ENCODE data around the gene FAM210A.
A peak's percentile ranks its signal among the peaks of the same experiment; 100 is the strongest.
"Not testable (repeated sequence)": the region's sequence is repeated elsewhere in the genome, so short reads cannot be mapped to it uniquely, and the experiment has no call there.

FAM210A gene

DNA sequence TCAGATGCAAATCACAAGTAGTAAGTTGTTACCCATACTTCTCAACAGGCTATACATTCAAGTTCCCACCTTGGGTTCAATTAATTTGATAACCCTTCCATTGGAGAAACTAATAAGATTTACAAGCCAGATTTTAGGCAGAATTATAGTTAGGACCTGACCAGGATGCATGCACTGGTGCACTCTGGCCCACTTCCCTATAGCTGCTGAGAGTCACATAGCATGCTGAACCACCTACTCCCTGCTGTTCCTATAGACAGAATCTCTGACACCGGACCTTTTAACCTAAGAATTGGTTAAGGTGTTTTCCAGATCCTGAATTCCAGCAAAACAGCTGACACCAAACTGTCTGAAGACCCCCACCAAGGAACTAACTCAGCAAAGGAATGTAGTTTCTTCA is 26.2 kb downstream of the FAM210A start:
- DNase-seq = no peak

DNA sequence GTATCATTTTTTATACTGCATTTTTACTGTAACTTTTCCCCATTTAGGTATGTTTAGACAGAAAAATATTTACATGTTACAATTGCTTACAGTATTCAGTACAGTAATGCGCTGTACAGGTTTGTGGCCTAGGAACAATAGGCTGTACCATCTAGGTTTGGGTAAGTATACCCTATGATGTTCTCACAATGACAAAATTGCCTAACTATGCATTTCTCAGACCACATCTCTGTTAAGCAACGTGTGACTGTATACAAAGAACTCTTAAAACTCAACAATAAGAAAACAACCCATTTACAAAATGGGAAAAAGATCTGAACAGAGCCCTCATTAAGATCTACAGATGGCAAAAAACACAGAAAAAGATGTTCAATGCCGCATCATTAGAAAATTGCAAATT is 29.4 kb downstream of the FAM210A start:
- no peak for DNase-seq

DNA sequence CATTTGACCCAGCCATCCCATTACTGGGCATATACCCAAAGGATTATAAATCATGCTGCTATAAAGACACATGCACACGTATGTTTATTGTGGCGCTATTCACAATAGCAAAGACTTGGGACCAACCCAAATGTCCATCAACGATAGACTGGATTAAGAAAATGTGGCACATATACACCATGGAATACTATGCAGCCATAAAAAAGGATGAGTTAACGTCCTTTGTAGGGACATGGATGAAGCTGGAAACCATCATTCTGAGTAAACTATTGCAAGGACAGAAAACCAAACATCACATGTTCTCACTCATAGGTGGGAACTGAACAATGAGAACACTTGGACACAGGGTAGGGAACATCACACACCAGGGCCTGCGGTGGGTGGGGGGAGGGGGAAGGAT is 31.0 kb downstream of the FAM210A start:
- not testable (repeated sequence) for DNase-seq

DNA sequence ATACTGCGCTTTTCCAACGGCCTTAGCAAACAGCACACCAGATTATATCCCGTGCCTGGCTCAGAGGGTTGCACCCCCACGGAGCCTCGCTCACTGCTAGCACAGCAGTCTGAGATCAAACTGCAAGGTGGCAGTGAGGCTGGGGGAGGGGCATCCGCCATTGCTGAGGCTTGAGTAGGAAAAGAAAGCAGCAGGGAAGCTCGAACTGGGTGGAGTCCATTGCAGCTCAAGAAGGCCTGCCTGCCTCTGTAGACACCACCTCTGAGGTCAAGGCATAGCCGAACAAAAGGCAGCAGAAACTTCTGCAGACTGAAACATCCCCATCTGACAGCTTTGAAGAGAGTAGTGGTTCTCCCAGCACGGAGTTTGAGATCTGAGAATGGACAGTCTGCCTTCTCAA is 36.3 kb downstream of the FAM210A start:
- DNase-seq = not testable (repeated sequence)

DNA sequence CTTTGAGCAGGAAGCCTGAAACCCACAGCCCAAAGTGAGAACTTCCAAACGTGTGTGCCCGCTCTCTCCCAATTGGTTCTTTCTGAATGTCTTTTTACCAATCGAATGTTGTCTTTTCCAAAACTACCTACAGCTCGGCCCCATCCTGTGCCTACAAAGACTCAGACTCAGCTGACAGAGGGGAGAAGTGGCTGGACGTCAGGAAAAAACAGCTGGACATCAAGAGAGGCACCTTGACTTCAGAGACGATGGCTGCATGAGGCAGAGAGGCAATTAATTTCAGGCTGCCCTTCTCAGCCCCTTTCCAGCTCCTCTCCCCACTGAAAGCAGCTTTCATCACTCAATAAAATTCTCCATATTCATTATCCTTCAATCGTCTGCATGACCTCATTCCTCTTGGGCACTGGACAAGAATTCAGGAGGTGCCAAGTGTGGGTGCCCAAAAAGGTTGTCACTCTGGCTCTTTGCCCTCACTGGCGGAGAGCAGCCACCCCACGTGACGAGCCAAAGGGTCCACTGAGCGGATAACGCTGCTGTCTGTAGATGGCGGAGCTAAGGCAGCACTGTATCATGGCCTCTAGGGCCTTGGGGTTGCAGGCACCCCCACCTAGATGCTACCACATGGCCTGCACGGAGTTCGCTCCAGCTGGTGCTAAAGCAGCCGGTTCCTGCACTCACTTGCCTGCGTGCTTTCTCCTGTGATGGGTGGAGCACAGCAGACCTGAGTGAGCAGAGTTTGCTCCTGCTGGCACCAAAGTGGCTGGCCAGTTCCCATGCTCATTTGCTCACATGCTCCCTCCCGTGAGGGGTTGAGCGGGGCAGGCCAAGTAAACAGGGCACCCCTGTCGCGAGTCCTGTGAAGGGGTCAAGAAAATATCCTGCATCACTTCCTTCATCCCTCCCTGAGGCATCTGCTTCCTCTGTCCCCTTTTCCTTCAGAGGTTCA is 37.9 kb downstream of the FAM210A start:
- DNase-seq = no peak

DNA sequence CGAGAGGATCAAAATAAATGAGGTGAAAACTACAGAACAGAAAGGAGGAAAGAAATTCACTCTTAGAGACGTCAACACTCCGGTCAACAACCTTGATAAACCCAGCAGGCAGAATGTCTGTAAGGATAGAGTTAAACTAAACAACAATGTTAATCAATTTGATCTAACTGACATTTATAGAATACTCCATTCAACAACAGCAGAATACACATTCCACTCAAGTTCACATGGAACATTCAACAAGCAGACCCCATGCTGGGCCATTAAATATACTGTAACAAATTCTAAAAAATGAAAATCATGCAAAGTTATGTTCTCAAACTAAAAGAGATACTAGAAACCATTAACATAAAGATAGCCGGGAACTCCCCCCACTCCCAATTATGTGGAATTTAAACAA is 41.8 kb downstream of the FAM210A start:
- no peak for DNase-seq

DNA sequence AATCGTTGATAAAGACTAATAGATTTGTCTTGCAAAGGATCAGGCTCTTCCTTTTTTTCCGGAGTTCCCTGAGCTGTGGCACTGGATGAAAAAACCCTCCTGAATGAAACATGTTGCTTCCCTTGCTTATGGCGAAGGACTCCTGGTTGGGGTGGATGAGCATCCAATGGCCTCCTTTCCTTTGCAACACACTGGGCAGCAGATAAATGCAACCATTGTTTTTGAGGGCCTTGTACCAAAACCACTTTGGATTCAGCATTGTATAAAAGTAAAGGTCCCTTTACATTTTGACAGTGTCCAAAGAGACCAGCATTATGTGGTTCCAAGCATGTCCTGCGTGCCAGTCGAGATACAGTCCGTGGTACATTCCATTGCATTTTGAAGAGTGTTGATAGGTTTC is 44.7 kb downstream of the FAM210A start:
- DNase-seq = no peak

DNA sequence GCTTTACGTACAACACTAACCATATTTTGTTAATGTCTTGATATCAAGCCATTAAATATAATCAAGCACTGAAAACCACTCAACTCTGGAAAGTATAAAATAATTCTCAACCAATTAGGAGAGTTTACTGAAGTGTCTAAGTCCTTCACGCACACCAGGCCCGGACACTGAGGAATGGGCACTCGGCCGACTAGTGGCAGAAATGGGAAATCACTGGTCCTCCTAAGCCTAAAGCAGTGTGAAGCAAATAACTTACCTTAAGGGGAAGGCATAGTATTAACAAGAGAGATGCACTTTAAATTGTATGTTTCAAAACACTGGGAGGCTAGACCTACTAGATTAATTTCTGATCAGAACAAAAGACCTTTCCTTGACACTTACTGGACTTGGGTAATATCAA is 45.7 kb downstream of the FAM210A start:
- DNase-seq = peak; percentile 62

DNA sequence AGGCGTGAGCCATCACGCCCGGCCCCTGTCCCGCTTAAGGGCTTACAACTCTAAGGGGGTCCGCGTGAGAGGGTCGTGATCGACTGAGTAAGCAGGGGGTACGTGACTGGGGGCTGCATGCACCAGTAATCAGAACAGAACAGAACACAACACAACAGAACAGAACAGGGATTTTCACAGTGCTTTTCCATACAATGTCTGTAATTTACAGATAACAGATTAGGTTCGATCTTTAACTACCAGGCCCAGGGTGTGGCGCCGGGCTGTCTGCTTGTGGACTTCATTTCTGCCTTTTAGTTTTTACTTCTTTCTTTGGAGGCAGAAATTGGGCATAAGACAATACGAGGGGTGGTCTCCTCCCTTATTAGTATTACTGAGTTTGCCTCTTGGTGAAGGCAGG is 49.0 kb downstream of the FAM210A start:
- DNase-seq = not testable (repeated sequence)

DNA sequence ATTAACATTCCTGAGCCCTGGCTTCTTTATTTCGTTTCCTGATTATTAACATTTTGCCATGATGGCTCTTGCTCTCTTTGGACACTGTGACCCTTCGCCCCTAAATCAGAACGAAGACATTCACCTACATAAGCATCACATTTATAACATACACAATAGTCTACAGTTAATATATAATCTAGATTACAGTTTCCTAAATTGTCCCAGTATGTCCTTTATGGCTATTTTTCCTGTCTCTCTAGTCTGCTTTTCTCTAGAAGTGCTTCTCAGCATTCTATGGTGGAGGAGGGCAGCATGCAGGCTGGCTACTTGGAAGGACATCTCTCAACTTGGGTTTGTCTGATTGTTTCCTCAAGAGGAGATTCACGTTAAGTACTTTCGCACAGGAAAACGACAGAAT is 49.9 kb downstream of the FAM210A start:
- no peak for DNase-seq

DNA sequence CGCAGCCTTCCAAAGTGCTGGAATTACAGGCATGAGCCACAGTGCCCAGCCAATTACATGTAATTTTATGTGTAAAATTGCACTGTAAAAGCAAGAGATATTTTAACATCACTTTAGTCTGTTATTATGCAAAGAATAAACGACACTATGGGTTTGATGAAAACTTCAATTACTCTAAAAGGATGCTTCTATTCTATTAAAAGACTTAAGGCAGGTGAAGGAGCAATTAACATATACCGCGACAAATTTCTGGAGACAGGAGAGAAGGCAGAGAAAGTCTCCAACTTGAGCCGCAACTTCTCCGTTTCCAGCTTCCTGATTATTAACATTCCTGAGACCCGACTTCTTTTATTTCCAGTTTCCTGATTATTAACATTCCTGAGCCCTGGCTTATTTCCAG is 53.7 kb downstream of the FAM210A start:
- DNase-seq = no peak

DNA sequence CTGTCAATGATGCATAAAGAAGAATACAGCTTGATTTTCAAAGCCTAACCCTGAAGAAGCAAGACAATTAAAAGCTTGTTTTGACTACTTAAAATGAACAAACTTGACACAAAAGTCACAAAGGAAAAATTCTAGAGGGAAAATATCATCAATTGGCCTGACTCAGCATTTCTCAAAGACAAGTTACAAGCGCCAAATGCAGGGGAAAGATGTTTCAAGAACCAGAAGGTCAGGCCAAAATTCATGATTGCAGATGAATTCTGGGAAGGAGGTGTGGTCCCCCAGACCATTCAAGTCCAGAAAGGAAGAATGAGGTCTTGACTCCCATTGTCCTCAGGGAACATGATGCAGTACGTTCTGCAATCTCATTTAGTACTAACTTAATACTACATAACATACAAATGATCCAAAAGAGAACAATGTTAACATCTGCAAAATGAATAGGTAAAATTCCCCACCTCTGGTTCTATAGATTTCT is 64.5 kb downstream of the FAM210A start:
- no peak for DNase-seq

DNA sequence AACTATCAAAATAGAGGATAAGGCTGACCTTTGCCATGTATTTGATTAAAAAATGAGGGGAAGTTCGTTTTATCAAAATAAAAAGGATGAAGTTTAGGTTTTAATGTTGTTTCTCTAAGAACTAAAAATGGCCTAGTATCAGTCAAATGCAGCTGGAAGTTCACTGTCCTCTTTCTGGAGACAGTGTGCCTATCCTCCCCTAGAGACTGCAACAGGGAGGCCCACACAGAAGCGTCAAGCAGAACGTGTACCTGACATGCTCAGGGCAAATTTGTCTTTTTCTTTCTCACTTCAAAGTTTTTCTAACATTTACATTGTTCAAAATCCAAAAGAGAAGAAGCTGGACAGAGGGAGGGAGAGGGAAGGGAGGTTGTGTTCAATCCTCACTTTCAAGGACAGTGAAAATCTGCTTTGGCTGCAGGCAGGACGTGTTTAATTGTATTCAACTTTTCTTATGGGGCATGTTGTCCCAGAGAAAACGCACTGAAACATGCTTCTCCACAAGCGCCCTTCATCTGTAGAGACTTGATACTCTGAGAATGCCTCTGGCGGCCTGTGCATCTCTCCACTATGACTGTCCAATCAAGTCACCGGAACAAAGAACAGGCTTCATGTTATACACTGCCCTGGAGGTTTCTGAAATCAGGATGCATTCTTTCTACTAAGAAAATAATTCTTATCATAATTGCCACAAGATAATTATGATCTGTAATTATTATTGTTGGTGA is 65.1 kb downstream of the FAM210A start:
- no peak for DNase-seq

DNA sequence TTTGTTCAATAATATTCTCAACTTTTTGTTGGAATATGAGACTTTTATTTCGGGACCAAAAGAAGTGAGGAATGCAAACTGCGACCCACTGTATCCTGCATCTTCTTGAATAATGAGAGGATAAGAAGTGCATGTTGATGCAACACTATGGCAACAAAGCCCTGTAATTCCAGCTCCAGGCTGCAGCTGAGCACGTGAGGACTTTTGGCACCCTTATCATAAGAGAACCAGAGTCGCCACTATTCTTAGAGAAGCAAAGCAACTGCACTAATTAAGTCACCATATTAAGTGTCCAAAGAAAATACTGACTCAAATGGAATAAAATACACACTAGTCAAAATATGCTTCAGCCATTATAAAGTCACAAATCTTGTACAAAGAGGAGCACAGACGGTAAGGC is 65.8 kb downstream of the FAM210A start:
- no peak for DNase-seq

DNA sequence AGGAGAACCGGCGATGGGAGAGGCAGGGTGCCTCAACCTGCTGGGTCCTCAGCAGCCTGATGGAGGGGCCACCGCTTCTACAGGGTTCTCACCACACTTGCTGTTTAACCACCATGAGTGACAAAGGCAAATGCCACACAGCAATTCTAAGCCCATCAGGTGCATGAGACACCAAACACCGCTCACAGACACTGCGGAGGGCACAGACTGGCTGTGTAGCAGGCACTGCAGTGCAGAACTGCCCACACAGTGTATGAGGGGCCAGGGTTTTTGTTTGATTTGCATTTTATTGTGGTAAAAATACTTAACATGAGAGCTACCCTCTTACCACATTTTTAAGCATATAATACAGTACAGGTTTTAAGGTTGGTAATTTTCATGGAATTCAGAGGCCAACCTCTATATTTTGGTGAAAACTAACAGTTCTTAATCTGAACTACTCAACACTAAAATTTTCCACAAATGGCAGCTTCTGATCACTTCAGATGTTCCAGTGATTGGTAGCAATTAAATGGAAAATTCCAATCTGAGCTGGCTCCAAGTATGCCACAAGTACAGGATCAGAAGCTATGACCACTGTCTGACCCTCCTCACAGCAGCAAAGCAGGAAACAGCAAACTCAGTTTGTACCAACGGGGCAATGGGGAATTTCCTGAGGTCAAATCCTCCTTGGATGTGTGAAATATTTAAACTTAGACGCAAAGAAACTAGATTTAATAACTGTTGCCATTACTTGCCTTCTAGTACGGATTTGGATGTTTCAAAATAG is 67.7 kb downstream of the FAM210A start:
- no peak for DNase-seq

DNA sequence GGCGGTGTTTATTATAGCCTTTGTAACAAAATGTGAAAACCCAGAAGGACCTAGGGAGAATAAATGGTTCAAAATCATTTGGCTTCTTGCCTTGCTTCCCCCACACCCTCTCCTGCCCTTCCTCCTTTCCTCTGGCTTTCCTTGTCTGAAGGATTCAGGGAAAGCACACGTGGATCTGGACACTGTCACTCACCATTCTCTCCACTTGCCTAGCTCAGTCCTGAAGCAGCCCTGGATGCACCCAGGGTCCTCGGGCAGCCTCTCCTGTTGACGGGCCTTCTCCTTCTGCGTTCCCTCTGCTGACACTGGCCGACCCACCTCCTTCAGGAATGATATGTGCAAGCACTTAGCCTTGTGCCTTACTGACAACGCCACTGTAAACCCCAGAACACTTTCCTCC is 68.4 kb downstream of the FAM210A start:
- no peak for DNase-seq

DNA sequence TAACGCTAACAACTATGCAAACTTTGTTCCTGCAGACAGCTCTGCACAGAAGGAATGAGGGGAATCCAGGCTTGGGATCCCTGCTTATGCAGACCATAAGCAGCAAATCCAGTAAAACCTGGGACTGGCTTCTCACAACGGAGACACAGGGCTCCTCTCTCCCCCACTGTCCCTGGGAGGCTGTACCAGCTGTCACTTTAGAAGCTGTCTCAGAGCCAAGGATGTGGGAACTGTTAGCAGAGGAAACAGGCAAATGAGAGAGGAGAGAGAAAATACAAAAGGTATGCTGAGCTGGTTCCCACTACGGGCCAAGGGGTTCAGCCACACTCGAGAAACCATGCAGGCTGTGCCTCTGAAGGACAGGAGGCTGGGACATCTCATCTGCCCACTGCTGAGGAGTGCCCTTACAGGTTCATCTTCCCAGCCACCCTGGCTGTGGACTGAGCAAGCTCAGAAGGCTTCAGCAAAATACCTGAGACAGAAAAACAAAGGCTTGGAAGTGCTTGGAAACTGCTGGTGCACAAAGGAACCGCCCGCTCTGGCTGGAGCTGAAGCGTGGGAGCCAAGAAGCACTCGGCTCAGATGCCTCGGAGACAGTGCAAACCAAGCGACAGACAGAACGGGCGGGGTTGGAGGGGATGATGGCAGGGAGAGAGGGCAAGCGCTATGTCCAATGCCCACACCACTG is 72.5 kb downstream of the FAM210A start:
- no peak for DNase-seq

DNA sequence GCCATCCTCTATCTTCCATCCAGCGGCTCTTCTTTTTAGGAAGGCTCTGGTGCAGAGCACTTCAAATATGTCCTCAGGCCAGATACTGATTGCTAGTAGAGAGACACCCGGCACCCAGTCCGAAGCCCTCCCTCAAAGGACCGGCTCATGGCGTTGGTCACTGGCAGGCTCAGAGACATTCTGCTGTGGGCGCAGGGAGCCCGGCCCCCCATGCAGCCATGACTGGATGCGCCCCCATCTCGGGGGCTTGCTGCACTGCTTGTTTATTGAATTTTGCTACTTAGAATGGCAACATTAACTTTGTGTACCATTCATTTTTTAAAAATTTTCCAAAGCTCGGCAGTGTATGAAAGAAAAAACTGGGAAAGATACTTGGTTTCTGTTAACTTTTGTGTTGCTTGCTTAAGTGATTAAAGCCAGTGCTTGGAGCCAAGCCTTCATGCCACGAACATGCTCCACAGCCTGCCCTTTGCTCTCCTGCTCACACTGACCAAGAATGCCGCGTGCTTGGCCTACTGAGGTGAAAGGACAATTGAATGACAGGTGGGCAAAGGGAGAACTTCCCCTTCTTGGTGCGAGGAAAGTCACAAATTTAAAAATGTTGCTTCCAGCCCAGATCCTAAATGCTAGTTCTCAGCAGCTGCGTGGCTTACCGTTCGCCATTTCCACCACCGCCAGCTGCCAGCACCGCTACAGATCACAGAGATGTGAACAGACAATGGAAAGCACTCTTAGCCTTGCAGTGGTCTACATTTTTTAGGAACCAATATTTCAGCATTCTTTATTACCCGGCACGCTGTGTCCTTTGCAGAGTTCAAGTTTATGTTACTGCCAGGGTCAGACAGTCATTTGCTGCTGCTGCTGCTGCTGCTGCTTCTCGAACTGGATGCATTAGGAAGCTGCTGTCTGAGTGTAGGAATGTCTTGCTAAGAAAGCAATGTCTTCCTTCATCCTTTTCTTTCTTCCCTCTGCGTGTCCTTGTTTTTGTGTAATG is 76.7 kb downstream of the FAM210A start:
- no peak for DNase-seq

DNA sequence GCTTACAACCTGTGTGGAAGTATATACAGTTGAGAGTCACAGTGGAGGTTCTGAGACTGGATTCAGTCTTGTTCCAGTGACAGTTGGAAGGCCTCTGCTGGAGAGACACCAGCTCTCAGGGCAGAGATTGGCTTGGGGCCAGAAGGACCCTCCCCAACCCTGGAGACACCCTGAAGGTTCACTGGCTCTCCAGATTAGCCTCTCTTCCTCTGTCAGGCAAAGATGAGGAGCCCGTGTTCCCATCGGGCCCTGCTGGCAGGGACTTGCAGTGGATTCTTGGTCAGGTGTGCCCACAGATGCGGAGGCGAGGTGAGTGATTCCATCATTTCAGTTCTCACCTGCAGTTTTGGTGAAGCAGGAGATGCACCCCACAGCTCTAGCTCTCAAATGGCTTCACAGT is 78.6 kb downstream of the FAM210A start:
- DNase-seq = no peak

DNA sequence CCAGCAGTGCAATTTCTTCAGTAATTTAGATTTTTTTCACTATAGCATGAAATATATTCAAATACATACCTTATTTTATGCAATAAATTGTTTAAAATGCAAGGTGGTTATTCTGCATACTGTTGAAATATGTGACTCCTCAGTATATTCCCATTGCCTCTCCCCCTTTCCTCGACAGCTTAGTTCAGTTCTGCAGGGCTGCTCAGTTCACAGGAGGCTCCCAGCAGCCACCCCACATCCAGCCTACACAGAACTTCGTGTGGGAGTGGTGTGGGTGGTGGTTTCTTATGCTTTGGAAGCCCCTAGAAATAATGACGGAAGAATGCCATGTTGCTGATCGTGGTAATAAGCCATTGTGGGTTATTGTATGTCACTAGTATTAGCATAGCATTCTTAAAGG is 79.7 kb downstream of the FAM210A start:
- no peak for DNase-seq

DNA sequence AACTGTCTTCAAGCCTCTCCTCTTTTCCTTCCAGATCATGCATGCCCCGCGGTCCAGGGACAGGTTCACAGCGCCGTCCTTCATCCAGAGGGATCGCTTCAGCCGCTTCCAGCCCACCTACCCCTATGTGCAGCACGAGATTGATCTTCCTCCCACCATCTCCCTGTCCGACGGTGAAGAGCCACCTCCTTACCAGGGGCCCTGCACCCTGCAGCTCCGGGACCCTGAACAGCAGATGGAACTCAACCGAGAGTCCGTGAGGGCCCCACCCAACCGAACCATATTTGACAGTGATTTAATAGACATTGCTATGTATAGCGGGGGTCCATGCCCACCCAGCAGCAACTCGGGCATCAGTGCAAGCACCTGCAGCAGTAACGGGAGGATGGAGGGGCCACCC is 81.3 kb downstream of the FAM210A start:
- DNase-seq = no peak

All from OCI-M1 (cell line).